AG10803 (cell line): ENCODE data around the gene MRPS34.

Source experiments
- DNase-seq: peaks from one replicate; pipeline ENCODE4 v3.0.0; 2010; ENCODE audit warnings: low read depth
- H3K4me3 ChIP-seq: 2 replicates; pipeline ENCODE4 v1.5.1; 2011; ENCODE audit warnings: mild to moderate bottlenecking, low read length, control low read depth
- CTCF ChIP-seq: conservative IDR thresholded peaks from 2 replicates; pipeline ENCODE4 v1.5.1; 2011; ENCODE audit warnings: mild to moderate bottlenecking, low read length, control low read depth, inconsistent platforms

Gene MRPS34

GRCh38 chr16:1790261-1790610 is 17.3 kb upstream of the MRPS34 start:
- no peak overlapping the region for H3K4me3 ChIP-seq
- TF ChIP-seq CTCF, result no peak

GRCh38 chr16:1789643-1790045 is 16.7 kb upstream of the MRPS34 start:
- no peak overlapping the region for H3K4me3 ChIP-seq
- TF ChIP-seq CTCF, result no peak
- DNase-seq, result no peak

More at GRCh38 chr16:1790261-1790610, 17.3 kb upstream of the MRPS34 start:
- no peak for DNase-seq

GRCh38 chr16:1788708-1789100 is 15.8 kb upstream of the MRPS34 start:
- H3K4me3 ChIP-seq, result no peak overlapping the region
- no peak for DNase-seq
- no peak for TF ChIP-seq CTCF

- TF ChIP-seq CTCF, result no peak
- no peak for DNase-seq
- no peak overlapping the region for H3K4me3 ChIP-seq
Observed at GRCh38 chr16:1788095-1788707, 15.3 kb upstream of the MRPS34 start.

GRCh38 chr16:1787322-1788094 is 14.6 kb upstream of the MRPS34 start:
- TF ChIP-seq CTCF, result no peak

GRCh38 chr16:1787056-1787321 is 14.1 kb upstream of the MRPS34 start:
- no peak for TF ChIP-seq CTCF
- DNase-seq, result no peak
- H3K4me3 ChIP-seq, result no peak overlapping the region

More at GRCh38 chr16:1787322-1788094, 14.6 kb upstream of the MRPS34 start:
- H3K4me3 ChIP-seq, result no peak overlapping the region
- DNase-seq, result no peak
